ENCODE measurements around the gene CD2.

- TF ChIP-seq CTCF (IDR thresholded peaks at IDR 0.05) = no peak
- no peak for TF ChIP-seq POLR2AphosphoS5 (IDR thresholded peaks at IDR 0.05; ENCODE audit: insufficient read depth in 1 of 2, low read depth in 1 of 2)
Measured at GRCh38 chr1:116808848-116809508, 54.7 kb downstream of the CD2 start.
